ENCODE results near the gene MAML3. TPM values are rescaled to one million over a fixed set of nuclear protein-coding genes. Genes with fewer than 3 reads are reported as not detected.

The MAML3 gene
- total and polyA plus RNA-seq, 2 of the 13 experiments (the other 11 are each of a cell fraction or from before 2014, with no cell fraction given), result 0.05 to 0.13 TPM

DNA sequence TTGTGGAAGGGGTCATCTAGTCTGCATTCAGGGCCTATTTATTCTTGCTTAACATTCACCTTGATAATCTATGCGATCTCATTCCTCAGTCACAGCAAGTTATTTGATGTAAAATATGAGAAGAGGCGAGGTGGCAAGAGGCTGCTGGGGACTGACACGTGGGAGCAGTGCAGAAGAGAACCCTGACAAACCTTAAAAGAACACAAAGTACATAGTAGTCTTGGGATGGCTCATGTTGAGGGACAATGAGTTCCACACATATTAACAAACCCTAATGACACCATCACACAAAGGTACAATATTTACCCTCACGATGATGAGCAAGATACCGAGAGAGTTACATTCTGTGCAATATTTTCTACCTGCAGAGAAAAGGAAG lies 57.5 kb downstream of the MAML3 start:
- FAIRE-seq (no peak), ATAC-seq (no peak), DNase-seq (ENCODE audit: low spot score) (no peak)
- 33% methylated on average over 5 of the region's 5 CpGs for WGBS (ENCODE audit: low lambda C conversion rate)
- CTCF ChIA-PET (ENCODE audit: low intra/inter-chr PET ratio, low total read pairs), result no interaction called here
- Histone ChIP-seq H3K4me2 (ENCODE audit: low read depth, low read length) (no peak overlapping the region), H2AFZ (ENCODE audit: low read length) (no peak overlapping the region), H3K79me2 (ENCODE audit: insufficient read depth, low read length) (no peaks in the 10 kb centered on the region), H4K20me1 (ENCODE audit: insufficient read depth, low read length) (no peaks in the 10 kb centered on the region), H3K4me1 (ENCODE audit: insufficient read depth, low read length) (no peaks in the 10 kb centered on the region), H3K9me3 (ENCODE audit: low read length) (no peaks in the 10 kb centered on the region), H3K9ac (ENCODE audit: insufficient read depth, low read depth, low read length) (no peak overlapping the region), H3K27me3 (ENCODE audit: control insufficient read depth in 1 of 2, insufficient read depth in 2 of 2, low read length in 2 of 2) (no peaks in the 10 kb centered on the region), H3K27ac (ENCODE audit: extremely low read length, insufficient read depth, low read length) (no peak overlapping the region), H3K4me3 (replicated peaks in 1 of 3; ENCODE audit: insufficient read depth in 1 of 3, low read depth in 2 of 3, low read length in 3 of 3) (no peak overlapping the region), H3K36me3 (replicated peaks in 1 of 2; ENCODE audit: control insufficient read depth in 1 of 2, insufficient read depth in 2 of 2, low read length in 2 of 2) (no peaks in the 10 kb centered on the region)
- in situ Hi-C loops (cut with HindIII; ENCODE audit: extremely low pct_ligation_motif_present, low pct_unique_long_range_greater_than_20kb), result no loop called here
- no TSS peak for BruUV-seq (replicated peaks)
- intact Hi-C loops (cut with micrococcal nuclease; ENCODE audit: unreplicated experiment), result no loop called here
- POLR2A ChIA-PET, result no interaction called here
- TF ChIP-seq FOXA1 (IDR thresholded peaks at IDR 0.05) (no peak), FOXA1 (CRISPR knock-in tag; IDR thresholded peaks at IDR 0.05) (no peak)
- TF ChIP-seq, protein P1, sequence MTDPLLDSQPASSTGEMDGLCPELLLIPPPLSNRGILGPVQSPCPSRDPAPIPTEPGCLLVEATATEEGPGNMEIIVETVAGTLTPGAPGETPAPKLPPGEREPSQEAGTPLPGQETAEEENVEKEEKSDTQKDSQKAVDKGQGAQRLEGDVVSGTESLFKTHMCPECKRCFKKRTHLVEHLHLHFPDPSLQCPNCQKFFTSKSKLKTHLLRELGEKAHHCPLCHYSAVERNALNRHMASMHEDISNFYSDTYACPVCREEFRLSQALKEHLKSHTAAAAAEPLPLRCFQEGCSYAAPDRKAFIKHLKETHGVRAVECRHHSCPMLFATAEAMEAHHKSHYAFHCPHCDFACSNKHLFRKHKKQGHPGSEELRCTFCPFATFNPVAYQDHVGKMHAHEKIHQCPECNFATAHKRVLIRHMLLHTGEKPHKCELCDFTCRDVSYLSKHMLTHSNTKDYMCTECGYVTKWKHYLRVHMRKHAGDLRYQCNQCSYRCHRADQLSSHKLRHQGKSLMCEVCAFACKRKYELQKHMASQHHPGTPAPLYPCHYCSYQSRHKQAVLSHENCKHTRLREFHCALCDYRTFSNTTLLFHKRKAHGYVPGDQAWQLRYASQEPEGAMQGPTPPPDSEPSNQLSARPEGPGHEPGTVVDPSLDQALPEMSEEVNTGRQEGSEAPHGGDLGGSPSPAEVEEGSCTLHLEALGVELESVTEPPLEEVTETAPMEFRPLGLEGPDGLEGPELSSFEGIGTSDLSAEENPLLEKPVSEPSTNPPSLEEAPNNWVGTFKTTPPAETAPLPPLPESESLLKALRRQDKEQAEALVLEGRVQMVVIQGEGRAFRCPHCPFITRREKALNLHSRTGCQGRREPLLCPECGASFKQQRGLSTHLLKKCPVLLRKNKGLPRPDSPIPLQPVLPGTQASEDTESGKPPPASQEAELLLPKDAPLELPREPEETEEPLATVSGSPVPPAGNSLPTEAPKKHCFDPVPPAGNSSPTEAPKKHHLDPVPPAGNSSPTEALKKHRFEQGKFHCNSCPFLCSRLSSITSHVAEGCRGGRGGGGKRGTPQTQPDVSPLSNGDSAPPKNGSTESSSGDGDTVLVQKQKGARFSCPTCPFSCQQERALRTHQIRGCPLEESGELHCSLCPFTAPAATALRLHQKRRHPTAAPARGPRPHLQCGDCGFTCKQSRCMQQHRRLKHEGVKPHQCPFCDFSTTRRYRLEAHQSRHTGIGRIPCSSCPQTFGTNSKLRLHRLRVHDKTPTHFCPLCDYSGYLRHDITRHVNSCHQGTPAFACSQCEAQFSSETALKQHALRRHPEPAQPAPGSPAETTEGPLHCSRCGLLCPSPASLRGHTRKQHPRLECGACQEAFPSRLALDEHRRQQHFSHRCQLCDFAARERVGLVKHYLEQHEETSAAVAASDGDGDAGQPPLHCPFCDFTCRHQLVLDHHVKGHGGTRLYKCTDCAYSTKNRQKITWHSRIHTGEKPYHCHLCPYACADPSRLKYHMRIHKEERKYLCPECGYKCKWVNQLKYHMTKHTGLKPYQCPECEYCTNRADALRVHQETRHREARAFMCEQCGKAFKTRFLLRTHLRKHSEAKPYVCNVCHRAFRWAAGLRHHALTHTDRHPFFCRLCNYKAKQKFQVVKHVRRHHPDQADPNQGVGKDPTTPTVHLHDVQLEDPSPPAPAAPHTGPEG (CRISPR knock-in tag; IDR thresholded peaks at IDR 0.05), result no peak

All from HepG2 (cell line).